ENCODE measurements around the gene LYPD5. TPM values are rescaled to one million over a fixed set of nuclear protein-coding genes. Genes with fewer than 3 reads are reported as not detected.
A peak's percentile ranks its signal among the peaks of the same experiment; 100 is the strongest.

The LYPD5 gene
- total RNA-seq, 4 donors from 2014 or later, result 0.51 to 1.9 (median 0.88) TPM

GRCh38 chr19:43759515-43759914 is 42.7 kb downstream of the LYPD5 start:
- no peak overlapping the region for H3K27ac ChIP-seq
- H3K36me3 ChIP-seq, result no peaks in the 10 kb centered on the region
- no peak for DNase-seq
- intact Hi-C loops (cut with DNase I; ENCODE audit: low total_unique reads), result no loop called here
- H3K9me3 ChIP-seq, result no peaks in the 10 kb centered on the region
- no peak overlapping the region for H3K4me3 ChIP-seq
- no peak for TF ChIP-seq CTCF (IDR thresholded peaks at IDR 0.05)
- TF ChIP-seq POLR2A (IDR thresholded peaks at IDR 0.05), result no peak
- H3K27me3 ChIP-seq, result no peaks in the 10 kb centered on the region
- no peaks in the 10 kb centered on the region for H3K4me1 ChIP-seq

GRCh38 chr19:43755256-43755801 is 46.9 kb downstream of the LYPD5 start:
- peak overlapping the region; percentile 97 to 99 for H3K27ac ChIP-seq
- no peaks in the 10 kb centered on the region for H3K36me3 ChIP-seq
- no peaks in the 10 kb centered on the region for H3K4me1 ChIP-seq
- no peaks in the 10 kb centered on the region for H3K9me3 ChIP-seq
- TF ChIP-seq CTCF (IDR thresholded peaks at IDR 0.05), result peak in 1 of 4 experiments; percentile 0
- TF ChIP-seq POLR2A (IDR thresholded peaks at IDR 0.05), result no peak
- intact Hi-C loops (cut with DNase I; ENCODE audit: low total_unique reads), result no loop called here
- peak overlapping the region; percentile 71 to 72 for H3K4me3 ChIP-seq
- peak; percentile 80 to 85 for DNase-seq
- H3K27me3 ChIP-seq, result no peaks in the 10 kb centered on the region

GRCh38 chr19:43754503-43755255 is 47.6 kb downstream of the LYPD5 start, which contains the start of gene SMG9:
Gene SMG9, minus strand, starts transcription at chr19:43754962. Its CDS starts 4,221 bp downstream, at chr19:43750741.
- Histone ChIP-seq H3K9me3 (no peaks in the 10 kb centered on the region), H3K4me3 (peak within 1 kb of the TSS; percentile 71 to 72), H3K27me3 (no peaks in the 10 kb centered on the region), H3K27ac (peak within 1 kb of the TSS; percentile 97 to 99), H3K36me3 (no peaks in the 10 kb centered on the region), H3K4me1 (no peaks in the 10 kb centered on the region)
- TF ChIP-seq CTCF (IDR thresholded peaks at IDR 0.05), result peak in 2 of 4 experiments; percentile 4 to 24
- TF ChIP-seq POLR2A (IDR thresholded peaks at IDR 0.05), result peak; percentile 75 to 90
- peak; percentile 97 to 99 for DNase-seq
- intact Hi-C loops (cut with DNase I; ENCODE audit: low total_unique reads), result no loop called here

GRCh38 chr19:43754253-43754502 is 48.1 kb downstream of the LYPD5 start:
- intact Hi-C loops (cut with DNase I; ENCODE audit: low total_unique reads), result no loop called here
- H3K4me1 ChIP-seq, result no peaks in the 10 kb centered on the region
- peak overlapping the region; percentile 71 to 72 for H3K4me3 ChIP-seq
- H3K9me3 ChIP-seq, result no peaks in the 10 kb centered on the region
- no peaks in the 10 kb centered on the region for H3K27me3 ChIP-seq
- H3K27ac ChIP-seq, result peak overlapping the region; percentile 97 to 99
- TF ChIP-seq CTCF (IDR thresholded peaks at IDR 0.05), result no peak
- TF ChIP-seq POLR2A (IDR thresholded peaks at IDR 0.05), result no peak
- no peak for DNase-seq
- H3K36me3 ChIP-seq, result no peaks in the 10 kb centered on the region

GRCh38 chr19:43752287-43752875 is 49.9 kb downstream of the LYPD5 start:
- H3K4me1 ChIP-seq, result no peaks in the 10 kb centered on the region
- H3K9me3 ChIP-seq, result no peaks in the 10 kb centered on the region
- H3K27ac ChIP-seq, result peak overlapping the region in 1 of 2 donors; percentile 7
- no peaks in the 10 kb centered on the region for H3K36me3 ChIP-seq
- intact Hi-C loops (cut with DNase I; ENCODE audit: low total_unique reads), result no loop called here
- no peak for TF ChIP-seq POLR2A (IDR thresholded peaks at IDR 0.05)
- no peak for TF ChIP-seq CTCF (IDR thresholded peaks at IDR 0.05)
- DNase-seq, result no peak
- H3K27me3 ChIP-seq, result no peaks in the 10 kb centered on the region
- no peak overlapping the region for H3K4me3 ChIP-seq
